CD14-positive monocyte (primary cell): ENCODE measurements around the gene CLRN3. TPM values are rescaled to one million over a fixed set of nuclear protein-coding genes. Genes with fewer than 3 reads are reported as not detected.

Experiments
- DNase-seq, 3 donors: peaks; one replicate each; pipeline ENCODE4 v3.0.0-alpha.2; 2011 to 2022
- H2AFZ ChIP-seq: 2 replicates; pipeline ENCODE4 v1.6.0; 2012; ENCODE audit warnings: mild to moderate bottlenecking, low read depth, low read length, inconsistent platforms; ENCODE audit not compliant: insufficient read depth, poor library complexity, severe bottlenecking
- H3K27ac ChIP-seq, 2 donors: 1 replicate in 1 of 2; 2 replicates in 1 of 2; pipeline ENCODE4 v1.5.1; 2012 to 2013; ENCODE audit warnings: low read length in 2 of 2, control low read depth in 1 of 2, inconsistent platforms in 1 of 2, low read depth in 1 of 2, mild to moderate bottlenecking in 1 of 2
- H3K27me3 ChIP-seq, 2 donors: one replicate each; pipeline versions ENCODE4 v1.6.0 to v1.6.1; 2011 to 2013; ENCODE audit warnings: low read length in 2 of 2; ENCODE audit not compliant: control insufficient read depth in 2 of 2, insufficient read depth in 2 of 2
- H3K36me3 ChIP-seq, 2 donors: replicated peaks in 1 of 2; 1 replicate in 1 of 2; 2 replicates in 1 of 2; pipeline versions ENCODE4 v1.5.1 to v1.6.1; 2012 to 2013; ENCODE audit warnings: low read length in 2 of 2, control low read depth in 1 of 2, inconsistent platforms in 1 of 2, mild to moderate bottlenecking in 1 of 2; ENCODE audit not compliant: insufficient read depth in 2 of 2, control insufficient read depth in 1 of 2
- H3K4me1 ChIP-seq, 2 donors: 1 replicate in 1 of 2; 2 replicates in 1 of 2; pipeline versions ENCODE4 v1.5.1 to v1.6.1; 2012 to 2013; ENCODE audit warnings: low read length in 2 of 2, control low read depth in 1 of 2, inconsistent platforms in 1 of 2, mild to moderate bottlenecking in 1 of 2, moderate library complexity in 1 of 2; ENCODE audit not compliant: insufficient read depth in 2 of 2, control insufficient read depth in 1 of 2
- H3K4me2 ChIP-seq: replicated peaks from 2 replicates; pipeline ENCODE3; 2012; ENCODE audit warnings: low read length, moderate library complexity, mild to moderate bottlenecking; ENCODE audit not compliant: poor library complexity, severe bottlenecking; ENCODE audit errors: extremely low read depth
- H3K4me3 ChIP-seq, 3 experiments: fragments of 200-600 bp in 1 of 3; sonication (generic) in 1 of 3; replicated peaks in 1 of 3; 1 replicate in 2 of 3; 2 replicates in 1 of 3; pipeline ENCODE4 v1.5.1; 2011 to 2013; ENCODE audit warnings: low read length in 3 of 3, mild to moderate bottlenecking in 3 of 3, control low read depth in 2 of 3, low read depth in 2 of 3, inconsistent platforms in 1 of 3, moderate library complexity in 1 of 3
- H3K79me2 ChIP-seq: 2 replicates; pipeline ENCODE4 v1.6.0; 2012; ENCODE audit warnings: mild to moderate bottlenecking, control low read depth, inconsistent platforms, low read length, moderate library complexity; ENCODE audit not compliant: insufficient read depth
- H3K9ac ChIP-seq: 2 replicates; pipeline ENCODE4 v1.6.0; 2017; ENCODE audit warnings: low read length, mild to moderate bottlenecking; ENCODE audit not compliant: insufficient read depth, poor library complexity, severe bottlenecking
- H3K9me3 ChIP-seq, 2 donors: replicated peaks in 1 of 2; 1 replicate in 1 of 2; 2 replicates in 1 of 2; pipeline versions ENCODE4 v1.5.1 to v1.6.1; 2012 to 2013; ENCODE audit warnings: low read length in 2 of 2, control low read depth in 1 of 2; ENCODE audit not compliant: control insufficient read depth in 1 of 2, insufficient read depth in 1 of 2
- H4K20me1 ChIP-seq: 2 replicates; pipeline ENCODE4 v1.6.0; 2012; ENCODE audit warnings: mild to moderate bottlenecking, low read length, control low read depth, moderate library complexity; ENCODE audit not compliant: insufficient read depth
- H3K27ac Mint-ChIP-seq, 7 donors: one replicate each; pipeline ENCODE4 v1.8.0; 2020; ENCODE audit warnings: mild to moderate bottlenecking in 7 of 7, mixed read lengths in 7 of 7, moderate library complexity in 6 of 7, inconsistent platforms in 2 of 7
- H3K27me3 Mint-ChIP-seq, 3 donors: one replicate each; pipeline ENCODE4 v1.8.0; 2021 to 2022; ENCODE audit warnings: low read depth in 3 of 3, mild to moderate bottlenecking in 3 of 3, mixed read lengths in 3 of 3, moderate library complexity in 3 of 3, inconsistent platforms in 1 of 3
- H3K36me3 Mint-ChIP-seq, 2 donors: one replicate each; pipeline ENCODE4 v1.8.0; 2020; ENCODE audit warnings: mixed read lengths in 2 of 2, inconsistent platforms in 1 of 2, mild to moderate bottlenecking in 1 of 2
- H3K4me1 Mint-ChIP-seq: one replicate; pipeline ENCODE4 v1.8.0; 2020; ENCODE audit warnings: mild to moderate bottlenecking, mixed read lengths
- H3K4me3 Mint-ChIP-seq, 2 donors: one replicate each; pipeline ENCODE4 v1.8.0; 2020; ENCODE audit warnings: mild to moderate bottlenecking in 2 of 2, mixed read lengths in 2 of 2, moderate library complexity in 1 of 2
- H3K9me3 Mint-ChIP-seq, 7 donors: one replicate each; pipeline ENCODE4 v1.8.0; 2020 to 2022; ENCODE audit warnings: mixed read lengths in 7 of 7, mild to moderate bottlenecking in 6 of 7, moderate library complexity in 6 of 7, inconsistent platforms in 2 of 7
- WGBS: methylation state at CpG from one replicate; pipeline ENCODE4 v1.1.5; 2013; ENCODE audit warnings: missing lambda C conversion rate; ENCODE audit not compliant: insufficient coverage; 5-methylcytosine and 5-hydroxymethylcytosine counted together
- intact Hi-C, 2 donors: fragments of 100-400 bp; cut with micrococcal nuclease; formaldehyde crosslinking; loops; one replicate each; pipeline versions ENCODE4 v1.15.0 to v1.15.1; 2023
- polyA plus RNA-seq, 3 donors: library from polyadenylated mRNA; depleted of rRNA in 1 of 3; unstranded in 2 of 3; stranded (reverse) in 1 of 3; fragments of 300-500 nt in 2 of 3; fragments of >200 nt in 1 of 3; fragmentation: Illumina TruSeq in 2 of 3; gene quantifications; 1 replicate in 2 of 3; 2 replicates in 1 of 3; pipeline ENCODE4 v1.2.3, GENCODE V29; 2012 to 2021
- TF ChIP-seq, protein P1 (sequence below): fragments of 200-600 bp; IDR thresholded peaks from one replicate; pipeline ENCODE4 v1.8.0; 2022; ENCODE audit warnings: antibody characterized with exemption, mild to moderate bottlenecking

CLRN3 gene
- polyA plus RNA-seq, 3 donors: 0.16 TPM; not detected in 2

DNA sequence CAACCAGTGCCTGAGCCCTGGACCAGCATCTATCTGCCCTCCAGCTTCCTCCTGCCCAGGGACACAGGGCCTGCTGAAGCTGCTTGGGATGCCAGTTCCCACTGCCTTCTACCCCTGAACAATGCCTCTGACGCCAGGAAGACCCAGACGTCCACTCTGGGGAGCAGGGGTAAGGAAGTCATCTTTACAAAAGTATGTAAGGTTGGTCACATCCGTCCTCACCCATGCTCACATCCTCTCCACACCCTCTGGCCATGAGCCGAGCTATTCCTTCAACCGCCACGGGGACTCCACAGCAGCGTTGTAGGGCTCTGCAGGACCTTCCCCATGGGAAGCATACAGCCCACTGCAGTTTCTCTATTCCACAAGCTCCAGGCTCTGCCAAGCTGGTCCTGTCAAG lies 58.5 kb downstream of the CLRN3 start:
- H3K79me2 ChIP-seq: no peaks in the 10 kb centered on the region
- H4K20me1 ChIP-seq: no peaks in the 10 kb centered on the region

DNA sequence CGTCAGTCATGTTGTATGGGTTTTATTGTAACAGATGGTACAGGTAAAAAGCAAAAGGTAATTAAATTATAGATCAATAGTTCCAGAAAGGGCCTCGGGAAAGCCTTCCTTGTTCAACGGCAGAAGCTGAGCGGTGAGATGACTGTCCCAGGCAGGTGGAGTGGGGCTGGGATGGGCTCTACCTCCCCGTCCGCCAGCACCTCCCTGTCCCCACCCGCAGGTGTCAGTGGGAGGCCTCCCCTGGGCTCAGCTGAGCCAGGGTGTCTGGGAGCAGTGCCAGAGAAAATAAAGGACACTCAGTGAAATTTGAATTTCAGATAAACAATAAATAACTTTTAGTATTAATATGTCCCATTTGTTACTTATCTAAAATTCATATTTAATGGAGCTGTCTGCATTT lies 58.9 kb downstream of the CLRN3 start:
- Histone ChIP-seq H3K27ac (no peak overlapping the region), H2AFZ (no peak overlapping the region), H3K36me3 (no peaks in the 10 kb centered on the region), H3K9me3 (no peaks in the 10 kb centered on the region), H3K4me2 (no peak overlapping the region), H3K79me2 (no peaks in the 10 kb centered on the region), H3K4me1 (no peaks in the 10 kb centered on the region), H4K20me1 (no peaks in the 10 kb centered on the region), H3K9ac (no peak overlapping the region), H3K4me3 (no peak overlapping the region), H3K27me3 (peaks cover 2% of the 10 kb centered on the region in 2 donors)
- intact Hi-C loops: no loop called here
- Mint-ChIP-seq H3K27ac (no peak overlapping the region), H3K36me3 (no peaks in the 10 kb centered on the region), H3K9me3 (peaks cover 0 to 2% (median 0%) of the 10 kb centered on the region in 7 donors), H3K4me3 (no peak overlapping the region), H3K4me1 (no peaks in the 10 kb centered on the region), H3K27me3 (peaks cover 5 to 8% (median 7%) of the 10 kb centered on the region in 3 donors)
- DNase-seq: no peak
- 88% methylated on average over 5 of the region's 7 CpGs for WGBS
- TF ChIP-seq, protein P1, sequence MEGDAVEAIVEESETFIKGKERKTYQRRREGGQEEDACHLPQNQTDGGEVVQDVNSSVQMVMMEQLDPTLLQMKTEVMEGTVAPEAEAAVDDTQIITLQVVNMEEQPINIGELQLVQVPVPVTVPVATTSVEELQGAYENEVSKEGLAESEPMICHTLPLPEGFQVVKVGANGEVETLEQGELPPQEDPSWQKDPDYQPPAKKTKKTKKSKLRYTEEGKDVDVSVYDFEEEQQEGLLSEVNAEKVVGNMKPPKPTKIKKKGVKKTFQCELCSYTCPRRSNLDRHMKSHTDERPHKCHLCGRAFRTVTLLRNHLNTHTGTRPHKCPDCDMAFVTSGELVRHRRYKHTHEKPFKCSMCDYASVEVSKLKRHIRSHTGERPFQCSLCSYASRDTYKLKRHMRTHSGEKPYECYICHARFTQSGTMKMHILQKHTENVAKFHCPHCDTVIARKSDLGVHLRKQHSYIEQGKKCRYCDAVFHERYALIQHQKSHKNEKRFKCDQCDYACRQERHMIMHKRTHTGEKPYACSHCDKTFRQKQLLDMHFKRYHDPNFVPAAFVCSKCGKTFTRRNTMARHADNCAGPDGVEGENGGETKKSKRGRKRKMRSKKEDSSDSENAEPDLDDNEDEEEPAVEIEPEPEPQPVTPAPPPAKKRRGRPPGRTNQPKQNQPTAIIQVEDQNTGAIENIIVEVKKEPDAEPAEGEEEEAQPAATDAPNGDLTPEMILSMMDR: no peak

More for the DNA sequence above, 58.5 kb downstream of the CLRN3 start:
- Mint-ChIP-seq H3K4me3 (no peak overlapping the region), H3K27me3 (peaks cover 5 to 8% (median 7%) of the 10 kb centered on the region in 3 donors), H3K36me3 (no peaks in the 10 kb centered on the region), H3K4me1 (no peaks in the 10 kb centered on the region), H3K27ac (no peak overlapping the region), H3K9me3 (peaks cover 0 to 2% (median 0%) of the 10 kb centered on the region in 7 donors)
- Histone ChIP-seq H2AFZ (no peak overlapping the region), H3K36me3 (no peaks in the 10 kb centered on the region), H3K4me2 (no peak overlapping the region), H3K27ac (no peak overlapping the region), H3K27me3 (peaks cover 2% of the 10 kb centered on the region in 2 donors), H3K9me3 (no peaks in the 10 kb centered on the region), H3K4me1 (no peaks in the 10 kb centered on the region), H3K4me3 (no peak overlapping the region), H3K9ac (no peak overlapping the region)
- WGBS: 96% methylated on average over 5 of the region's 7 CpGs
- TF ChIP-seq, protein P1: no peak
- intact Hi-C loops: no loop called here
- DNase-seq: no peak
